HG03066 (cell line): ENCODE results near the gene OSBPL2.

Experiments
- ATAC-seq: cut with Tn5 transposase; IDR thresholded peaks from one replicate; pipeline ENCODE4 v1.9.1; 2021; ENCODE audit warnings: low read depth; ENCODE audit not compliant: unreplicated experiment

Gene OSBPL2

GRCh38 chr20:62320581-62321354 lies 82.4 kb downstream of the OSBPL2 start:
- no peak for ATAC-seq

- ATAC-seq, result no peak
These were observed 83.2 kb downstream of the OSBPL2 start for GRCh38 chr20:62321521-62321948.

- ATAC-seq, result no peak
These were observed 83.7 kb downstream of the OSBPL2 start for GRCh38 chr20:62321975-62322374.

GRCh38 chr20:62322492-62323041 lies 84.2 kb downstream of the OSBPL2 start:
- no peak for ATAC-seq

- ATAC-seq, result no peak
These were observed 85.0 kb downstream of the OSBPL2 start for GRCh38 chr20:62323146-62323979.

GRCh38 chr20:62323980-62324906 lies 85.9 kb downstream of the OSBPL2 start:
- no peak for ATAC-seq

- no peak for ATAC-seq
These were observed 87.0 kb downstream of the OSBPL2 start for GRCh38 chr20:62325172-62325905.

GRCh38 chr20:62326559-62326958 lies 88.2 kb downstream of the OSBPL2 start:
- ATAC-seq, result no peak

- ATAC-seq, result no peak
These were observed 88.8 kb downstream of the OSBPL2 start for GRCh38 chr20:62326959-62327725.

- no peak for ATAC-seq
These were observed 89.6 kb downstream of the OSBPL2 start for GRCh38 chr20:62327726-62328495.

GRCh38 chr20:62328684-62329388 lies 90.5 kb downstream of the OSBPL2 start:
- ATAC-seq, result no peak

- no peak for ATAC-seq
These were observed 91.4 kb downstream of the OSBPL2 start for GRCh38 chr20:62329389-62330377.

- no peak for ATAC-seq
These were observed 92.4 kb downstream of the OSBPL2 start for GRCh38 chr20:62330576-62331317.

- ATAC-seq, result no peak
These were observed 93.0 kb downstream of the OSBPL2 start for GRCh38 chr20:62331347-62331746.

GRCh38 chr20:62332421-62332820 lies 94.1 kb downstream of the OSBPL2 start:
- ATAC-seq, result no peak
